HG02678 (cell line): Measurements from ENCODE around the gene FCRL2.
"Not testable (repeated sequence)": the region's sequence is repeated elsewhere in the genome, so short reads cannot be mapped to it uniquely, and the experiment has no call there.

Experiments used
- ATAC-seq: cut with Tn5 transposase; IDR thresholded peaks from one replicate; pipeline ENCODE4 v1.9.1; 2021; ENCODE audit warnings: mild to moderate bottlenecking, moderate library complexity; ENCODE audit not compliant: unreplicated experiment

The FCRL2 gene

GRCh38 chr1:157758018-157758417 is 18.9 kb downstream of the FCRL2 start:
- no peak for ATAC-seq

GRCh38 chr1:157753611-157754010 is 23.3 kb downstream of the FCRL2 start:
- no peak for ATAC-seq

GRCh38 chr1:157751283-157751682 is 25.6 kb downstream of the FCRL2 start:
- no peak for ATAC-seq

GRCh38 chr1:157748262-157748817 is 28.6 kb downstream of the FCRL2 start:
- ATAC-seq: no peak

DNA sequence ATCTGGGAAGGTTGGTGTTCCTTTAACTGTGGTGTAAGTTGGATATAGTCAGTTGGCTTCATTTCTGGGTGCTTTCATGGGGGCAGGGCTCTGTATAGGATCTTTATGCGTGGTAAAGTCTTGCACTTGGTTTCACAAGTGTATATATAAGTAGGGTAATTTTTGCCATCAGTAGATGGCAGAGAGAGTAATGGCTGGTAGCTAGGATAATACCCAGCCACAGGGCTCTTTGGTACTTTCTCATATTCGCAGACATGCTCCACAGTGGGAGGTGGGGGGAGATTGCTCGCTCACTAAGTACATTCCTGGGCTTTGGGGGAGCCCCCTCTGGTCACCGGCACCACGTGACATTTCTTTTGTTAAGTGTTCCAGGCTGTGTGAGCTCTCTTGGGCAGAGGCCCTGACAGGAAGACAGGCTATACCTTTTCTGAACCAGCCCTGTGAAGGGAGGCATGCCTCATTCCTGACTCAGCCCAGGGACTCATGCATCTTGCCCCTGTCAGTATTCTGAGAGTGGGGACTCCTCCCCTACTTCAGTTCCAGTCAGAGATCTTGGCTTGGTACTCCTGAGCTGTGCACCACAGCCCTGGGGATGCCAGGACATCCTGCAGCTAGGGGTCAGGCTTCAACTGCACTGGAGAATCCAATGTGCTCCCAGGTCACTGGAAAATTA is 37.6 kb downstream of the FCRL2 start:
- ATAC-seq: no peak

- ATAC-seq: not testable (repeated sequence)
Measured at GRCh38 chr1:157735991-157736390, 40.9 kb downstream of the FCRL2 start.

DNA sequence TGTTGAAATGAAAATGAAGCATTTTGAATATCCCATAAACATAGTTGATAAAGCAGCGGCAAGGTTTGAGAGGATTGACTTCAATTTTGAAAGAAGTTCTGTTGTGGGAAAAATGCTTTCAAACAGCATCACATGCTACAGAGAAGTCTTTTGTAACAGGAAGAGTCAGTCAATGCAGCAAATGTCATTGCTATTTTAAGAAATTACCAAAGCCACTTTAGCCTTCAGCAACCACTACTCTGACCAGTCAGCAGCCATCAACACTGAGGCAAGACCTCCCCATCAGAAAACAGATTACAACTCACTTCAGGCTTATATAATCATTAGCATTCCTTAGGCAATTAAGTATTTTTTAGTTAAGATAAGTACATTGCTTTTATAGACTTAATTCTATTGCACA is 42.6 kb downstream of the FCRL2 start:
- no peak for ATAC-seq

GRCh38 chr1:157732755-157733154 is 44.2 kb downstream of the FCRL2 start:
- no peak for ATAC-seq

- no peak for ATAC-seq
Measured at GRCh38 chr1:157725221-157725577, 51.7 kb downstream of the FCRL2 start.

DNA sequence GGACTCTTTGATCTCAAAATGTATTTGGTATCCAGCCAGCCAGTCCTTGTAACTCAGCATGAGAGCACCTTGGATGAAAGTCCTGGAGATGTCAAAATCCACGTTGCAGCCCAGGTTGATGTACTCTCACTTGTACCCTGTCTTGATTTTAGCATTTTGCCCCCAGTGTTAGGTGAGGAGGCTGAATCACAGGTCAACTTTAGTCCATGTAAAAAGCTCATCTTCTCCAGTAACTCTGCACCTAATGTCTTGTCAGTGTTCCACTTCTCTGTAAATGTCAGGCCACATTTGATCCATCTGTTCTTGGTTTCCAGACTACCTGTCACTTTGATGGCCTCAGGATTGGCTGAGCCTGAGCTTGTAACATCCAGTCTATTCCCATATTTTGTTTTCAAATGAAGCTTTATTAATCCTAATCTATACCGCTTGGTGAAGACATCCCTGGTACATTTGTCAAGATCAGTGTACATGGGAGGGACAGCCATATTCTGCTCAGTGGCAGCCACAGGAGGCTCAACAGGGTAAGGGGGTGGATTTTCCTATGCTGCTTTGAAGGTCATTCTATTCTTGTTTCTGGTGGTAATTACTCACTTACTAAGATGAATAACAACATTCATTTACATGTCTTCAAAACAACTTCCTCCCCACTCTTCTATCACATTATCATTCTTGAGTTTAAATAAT is 52.3 kb downstream of the FCRL2 start:
- no peak for ATAC-seq

DNA sequence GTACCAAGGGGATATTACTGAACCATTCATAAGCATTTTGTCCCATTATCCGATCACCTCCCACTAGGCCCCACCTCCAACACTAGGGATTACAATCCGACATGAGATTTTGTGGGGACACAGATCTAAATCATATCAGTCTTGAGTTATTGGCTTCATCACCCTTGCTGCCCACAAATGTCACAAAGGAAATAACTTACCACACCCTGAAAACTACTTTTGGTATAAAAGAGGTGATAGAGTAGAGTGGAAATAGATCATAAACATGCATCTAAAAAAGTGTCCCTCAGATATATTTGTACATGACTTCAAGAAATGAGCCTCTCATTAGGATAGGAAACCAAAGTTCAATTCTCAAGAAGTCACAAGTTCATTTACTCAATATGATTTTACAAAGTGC is 53.8 kb downstream of the FCRL2 start:
- no peak for ATAC-seq

DNA sequence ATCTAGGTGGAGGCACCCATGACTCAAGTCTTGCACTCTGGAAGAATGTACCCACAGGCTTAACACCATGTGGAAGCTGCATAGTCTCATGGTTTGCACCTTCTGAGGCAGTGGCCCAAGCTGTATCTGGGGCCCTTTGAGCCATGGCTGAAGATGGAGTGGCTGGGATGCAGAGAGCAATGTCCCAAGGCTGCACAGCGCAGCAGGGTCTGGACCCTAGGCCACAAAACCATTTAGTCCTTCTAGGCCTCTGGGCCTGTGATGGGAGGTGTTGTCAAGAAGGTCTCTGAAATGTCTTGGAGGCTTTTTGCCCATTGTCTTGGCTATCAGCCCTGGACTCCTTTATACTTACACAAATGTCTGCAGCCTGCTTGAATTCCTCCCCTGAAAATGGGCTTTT is 54.9 kb downstream of the FCRL2 start:
- no peak for ATAC-seq

DNA sequence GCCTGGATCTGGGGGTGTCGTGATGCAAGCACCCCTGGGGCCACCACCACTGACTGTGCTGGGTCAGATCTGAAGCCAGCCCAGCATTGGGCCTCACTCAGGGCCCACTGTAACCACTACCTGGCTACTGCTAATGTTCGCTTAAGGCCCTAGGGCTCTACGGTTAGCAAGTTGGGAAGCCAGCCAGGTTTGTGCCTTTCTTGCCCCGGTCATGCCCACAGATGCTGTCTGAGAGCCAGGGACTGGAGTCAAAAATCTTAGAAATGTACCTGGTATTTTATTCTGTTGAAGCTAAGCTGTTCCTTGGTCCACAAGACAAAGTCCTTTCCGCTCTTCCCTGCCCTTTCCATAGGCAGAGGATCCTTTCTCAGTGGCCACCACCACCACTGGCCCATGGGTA is 61.2 kb downstream of the FCRL2 start:
- no peak for ATAC-seq

- no peak for ATAC-seq
Measured at GRCh38 chr1:157711802-157712201, 65.1 kb downstream of the FCRL2 start.

- ATAC-seq: no peak
Measured at GRCh38 chr1:157704878-157705277, 72.1 kb downstream of the FCRL2 start.

DNA sequence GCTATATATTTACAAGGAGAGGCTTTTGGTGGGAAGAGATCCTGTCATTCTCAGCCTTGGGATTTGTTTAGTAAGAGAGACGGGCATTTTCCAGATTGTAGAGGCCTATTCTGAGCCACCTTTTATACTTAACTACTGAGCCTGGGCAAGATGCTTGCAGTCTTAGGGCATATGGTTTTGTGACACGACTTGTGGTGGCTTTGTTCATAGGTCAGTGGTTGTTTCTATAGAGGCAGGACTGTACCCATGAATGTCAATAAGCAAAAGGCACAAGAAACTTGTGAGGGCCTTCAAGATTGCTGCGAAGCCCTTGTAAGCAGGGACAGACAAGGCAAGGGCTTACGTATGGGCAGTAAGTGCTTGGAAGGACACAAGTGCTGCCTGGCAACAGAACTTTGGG is 73.0 kb downstream of the FCRL2 start:
- ATAC-seq: no peak

DNA sequence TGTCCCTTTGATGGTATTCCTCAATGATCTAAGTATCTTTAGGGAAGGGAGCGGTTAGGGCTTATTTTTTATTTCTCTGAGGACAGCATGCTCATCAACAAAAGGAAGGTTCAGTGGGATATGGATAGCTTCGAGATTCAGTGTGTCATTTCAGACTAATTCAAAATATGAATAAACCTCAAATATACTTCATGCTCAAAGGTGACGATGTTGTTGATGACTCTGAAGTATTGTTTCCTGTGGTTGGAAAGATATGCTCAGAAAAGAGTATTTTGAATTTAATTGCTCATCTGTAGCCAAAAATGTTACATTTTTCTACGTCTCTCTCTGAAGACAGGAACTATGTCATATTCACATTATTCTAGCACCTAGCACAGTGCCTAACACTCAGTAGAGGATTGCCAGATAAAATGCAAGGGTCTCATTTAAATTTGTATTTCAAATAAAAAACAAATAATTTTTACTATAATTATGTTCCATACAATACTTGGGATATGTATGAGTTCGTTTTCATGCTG is 74.6 kb downstream of the FCRL2 start:
- no peak for ATAC-seq

- ATAC-seq: no peak
Measured at GRCh38 chr1:157700732-157701131, 76.2 kb downstream of the FCRL2 start, which contains the start of gene FCRL3. Gene FCRL3, minus strand, starts transcription at chr1:157700769. Its CDS starts 280 bp downstream, at chr1:157700489.

- ATAC-seq: no peak
Measured at GRCh38 chr1:157700305-157700704, 76.6 kb downstream of the FCRL2 start.

GRCh38 chr1:157697781-157698569 is 79.0 kb downstream of the FCRL2 start:
- no peak for ATAC-seq

GRCh38 chr1:157696966-157697628 is 79.8 kb downstream of the FCRL2 start:
- ATAC-seq: no peak
